H4 (cell line): Measurements from ENCODE around the gene ROBO2. TPM values are rescaled to one million over a fixed set of nuclear protein-coding genes. Genes with fewer than 3 reads are reported as not detected.
A peak's percentile ranks its signal among the peaks of the same experiment; 100 is the strongest.

ENCODE experiments used
- DNase-seq: peaks from one replicate; pipeline ENCODE4 v3.0.0-alpha.2; 2015; ENCODE audit warnings: low spot score
- total RNA-seq: library from RNA; depleted of rRNA; stranded (reverse); fragments of >200 nt; shearing (Covaris generic); gene quantifications from 2 replicates; pipeline ENCODE4 v1.2.3, GENCODE V29; 2014

ROBO2 gene
- total RNA-seq, 1 experiment from 2014 or later, result 7.5 TPM

DNA sequence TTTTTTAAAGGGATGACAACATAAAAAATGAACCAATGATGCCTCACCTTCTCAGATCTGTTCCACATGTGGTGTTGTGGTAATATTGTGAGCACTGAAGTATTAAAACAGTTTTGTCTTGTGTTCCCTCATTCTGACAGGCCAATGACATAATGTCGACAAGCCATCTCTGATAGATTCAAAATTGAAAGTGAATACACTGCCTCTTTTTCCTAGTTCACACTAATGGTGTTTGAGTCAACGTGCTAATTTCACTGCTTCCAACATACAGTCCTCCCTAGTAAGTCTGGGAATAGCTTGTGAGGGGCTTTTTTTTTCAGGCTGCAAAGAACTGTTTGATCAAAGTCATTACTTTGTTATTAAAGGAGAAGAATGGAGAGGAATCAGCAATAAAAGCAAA, 82.8 kb downstream of the ROBO2 start:
- no peak for DNase-seq

DNA sequence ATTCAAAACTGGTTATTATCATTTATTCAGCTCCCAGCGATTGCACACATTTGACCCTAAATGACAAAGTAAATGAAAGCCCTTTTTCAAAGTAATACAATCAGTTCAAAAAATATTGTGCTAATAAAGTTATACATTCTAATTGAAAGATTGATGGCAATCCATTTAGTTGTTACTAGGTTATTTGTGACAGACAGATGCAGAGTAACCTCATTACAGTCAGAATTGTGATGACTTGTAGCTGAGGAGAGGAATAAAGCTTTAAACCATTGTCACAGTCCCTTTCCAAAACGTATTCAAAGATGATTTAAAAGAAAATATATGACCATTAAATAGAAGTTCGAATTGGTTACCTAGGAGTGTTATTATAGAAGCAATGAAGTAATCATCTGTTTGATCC, 86.1 kb downstream of the ROBO2 start:
- DNase-seq, result no peak

DNA sequence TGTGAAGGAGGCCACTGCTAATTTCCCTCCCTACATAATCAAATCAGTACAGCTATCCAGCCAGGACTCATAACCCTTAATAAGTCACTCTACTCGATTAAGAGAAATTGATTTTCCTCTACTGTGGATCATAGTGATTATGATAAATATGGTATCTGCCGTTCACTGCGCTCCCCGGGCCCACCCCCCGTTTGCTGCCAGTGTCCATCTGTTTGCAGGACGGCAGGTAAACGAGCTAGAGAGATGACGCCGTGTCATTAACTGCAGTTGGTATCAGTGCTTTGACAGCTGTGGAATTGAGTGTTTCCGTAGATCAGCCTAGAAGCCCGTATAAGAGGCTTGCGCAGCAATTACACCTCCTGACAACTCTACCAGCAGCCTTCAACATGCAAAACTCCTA, 94.9 kb downstream of the ROBO2 start:
- no peak for DNase-seq

DNA sequence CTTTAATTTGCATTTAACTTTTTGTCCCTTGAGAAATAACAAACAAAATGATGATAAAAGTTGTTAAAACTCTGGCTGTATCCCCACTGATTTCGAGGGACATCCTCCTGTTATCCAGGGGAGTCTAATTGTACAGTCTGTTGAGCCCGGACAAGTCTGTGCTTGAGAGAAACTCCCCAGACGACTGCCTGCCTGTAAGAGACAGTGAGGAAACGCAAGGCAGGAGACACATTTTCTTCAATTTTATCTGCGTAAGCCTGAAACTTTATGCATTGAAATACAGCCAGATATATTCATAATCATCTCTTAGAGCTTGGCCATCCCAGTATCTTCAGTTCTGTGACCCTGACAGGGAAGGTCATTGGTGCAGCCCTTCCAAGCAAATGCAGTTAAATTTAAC, 97.7 kb downstream of the ROBO2 start:
- DNase-seq, result no peak

DNA sequence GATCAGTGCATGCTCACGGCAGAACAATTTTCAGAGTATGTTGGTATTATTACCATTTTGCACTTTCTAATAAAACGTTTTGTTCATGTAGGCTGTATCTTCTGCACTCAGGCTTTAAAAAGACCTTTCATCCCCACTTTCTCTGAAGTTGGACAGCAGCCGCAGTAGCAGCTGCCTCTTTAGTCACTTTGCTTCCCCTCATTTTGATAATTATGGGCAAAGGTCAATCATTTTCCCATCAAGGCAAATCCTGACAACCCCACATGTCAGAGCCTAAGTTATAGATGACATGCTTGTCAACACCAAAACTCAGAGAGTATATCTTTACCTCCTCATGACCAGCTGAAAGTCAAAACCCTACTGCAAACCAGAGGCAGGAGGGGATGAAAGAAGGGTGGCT, 99.7 kb downstream of the ROBO2 start:
- DNase-seq, result no peak

DNA sequence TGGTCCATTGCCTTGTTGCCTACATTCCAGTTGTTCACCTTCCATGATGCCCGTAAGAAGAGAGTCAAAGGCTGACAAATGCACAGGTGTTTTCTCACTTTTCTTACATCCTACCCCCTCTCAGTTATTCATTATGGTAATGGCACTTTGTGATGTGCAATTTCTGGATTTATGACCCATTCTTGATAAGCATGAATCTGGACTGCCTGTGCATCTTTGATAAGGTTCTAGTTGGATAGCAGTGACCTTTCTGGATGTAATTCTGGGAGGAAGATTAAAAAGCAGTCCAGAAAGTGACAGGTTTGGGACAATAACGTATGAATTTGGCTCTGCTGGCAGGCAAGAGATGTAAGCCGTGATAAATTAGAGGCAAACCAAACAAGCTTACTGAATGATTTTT, 101.5 kb downstream of the ROBO2 start:
- DNase-seq, result no peak

DNA sequence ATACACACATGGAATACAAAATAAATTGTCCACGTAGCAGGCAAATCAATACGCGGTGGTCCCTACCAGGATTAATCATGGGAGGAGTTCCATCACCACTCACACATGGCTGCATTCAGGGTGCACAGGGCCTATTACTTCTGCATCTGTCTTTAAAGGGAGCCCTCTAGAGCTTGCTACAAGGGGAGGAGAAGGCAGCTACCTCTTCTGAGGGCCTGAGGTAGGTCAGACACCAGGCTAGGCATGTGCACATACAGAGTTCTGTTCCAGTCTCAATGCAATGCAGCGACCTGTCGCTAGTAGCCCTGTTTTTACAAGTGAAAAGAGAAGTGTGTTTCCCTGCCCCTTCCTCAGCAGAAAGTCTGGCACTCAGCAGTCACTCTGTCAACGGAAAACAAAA, 102.7 kb downstream of the ROBO2 start:
- DNase-seq, result no peak

DNA sequence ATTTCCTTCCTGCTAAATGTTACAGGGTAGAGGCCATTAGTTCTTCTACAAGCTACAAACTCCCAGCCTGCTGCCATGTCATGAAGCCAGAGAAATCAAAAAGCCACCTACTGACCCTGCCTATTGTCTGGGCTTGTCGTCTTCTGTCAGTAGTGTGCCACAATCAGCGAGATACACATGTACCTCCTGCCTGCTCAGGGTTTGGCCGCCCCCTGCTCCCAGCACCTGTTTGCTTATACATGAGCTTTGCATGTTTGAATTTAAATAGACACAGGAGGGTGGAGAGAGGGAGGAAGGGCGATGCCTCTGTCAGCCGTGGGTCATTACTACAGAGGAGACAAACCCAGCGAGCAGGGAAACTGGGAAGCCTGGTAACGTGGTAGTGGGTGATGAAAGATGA, 106.1 kb downstream of the ROBO2 start:
- no peak for DNase-seq

DNA sequence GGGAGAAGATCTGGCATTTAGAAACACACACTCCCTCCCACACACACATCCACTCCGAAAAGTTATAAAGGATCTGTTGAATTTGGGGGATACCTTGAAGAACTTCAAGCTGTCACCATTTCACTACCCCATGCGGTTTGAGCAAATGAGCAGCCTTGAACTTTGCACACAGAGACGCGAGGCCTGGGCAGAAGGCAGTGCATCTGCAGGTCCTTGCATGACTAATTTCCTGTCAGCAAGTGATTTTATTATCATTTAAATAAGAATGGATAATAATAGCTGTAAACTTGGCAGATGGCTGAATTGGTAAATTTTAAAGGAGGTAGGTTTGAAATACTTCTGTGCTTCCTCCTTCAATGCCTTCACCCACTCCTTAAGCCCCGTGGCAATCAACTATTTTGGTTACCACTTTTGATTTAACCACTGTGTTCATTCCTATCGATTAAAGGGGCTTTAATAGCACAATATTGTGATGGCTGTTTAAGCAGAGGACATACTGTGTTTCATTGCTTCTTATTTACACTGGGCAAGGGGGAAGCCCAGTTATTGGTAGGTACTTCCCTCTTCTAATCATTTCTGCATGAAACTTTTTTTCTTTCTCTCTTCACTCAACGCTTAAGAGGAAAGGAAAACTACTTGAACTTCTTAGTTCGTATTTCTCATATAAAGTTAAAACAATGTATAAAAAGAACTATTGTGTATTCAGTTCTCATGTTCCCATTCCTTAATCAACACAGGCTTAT, 108.1 kb downstream of the ROBO2 start:
- DNase-seq, result no peak

DNA sequence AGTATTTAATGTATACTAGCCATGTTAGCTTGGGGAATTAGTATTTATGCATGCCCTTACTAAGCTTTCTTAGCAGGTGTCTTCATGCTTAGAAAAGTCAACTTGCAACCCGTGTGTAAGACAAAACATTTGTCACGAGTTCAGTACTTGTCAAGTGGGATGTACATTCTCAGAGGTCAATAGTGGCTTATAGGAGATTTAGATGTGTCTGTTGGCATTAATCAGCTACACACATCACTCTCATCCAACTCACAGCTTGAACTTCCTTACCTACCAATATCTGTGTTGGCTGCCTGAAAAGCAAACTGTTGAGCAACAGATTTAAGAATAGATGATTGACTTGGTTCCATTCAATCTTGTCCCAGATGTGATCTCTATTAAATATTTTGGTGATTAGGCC, 109.5 kb downstream of the ROBO2 start:
- no peak for DNase-seq

DNA sequence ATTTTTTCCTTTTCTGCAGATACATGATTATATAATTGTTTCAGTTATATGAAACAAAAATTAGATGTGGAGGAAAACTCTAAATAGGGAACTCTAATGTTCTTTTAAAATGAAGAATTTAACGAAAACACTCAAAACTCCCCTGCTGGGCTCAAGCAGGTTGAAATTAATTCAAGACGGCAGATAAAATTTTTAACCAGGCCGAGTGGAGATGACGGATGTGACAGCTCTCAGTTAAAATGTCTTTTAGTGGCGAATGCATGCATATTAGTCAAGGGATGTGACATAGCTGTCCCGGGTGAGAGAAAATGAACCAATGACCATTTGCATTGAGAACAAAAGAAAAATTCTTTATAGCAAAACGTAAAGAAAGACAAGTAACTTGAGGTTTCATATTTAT, 110.1 kb downstream of the ROBO2 start:
- no peak for DNase-seq

DNA sequence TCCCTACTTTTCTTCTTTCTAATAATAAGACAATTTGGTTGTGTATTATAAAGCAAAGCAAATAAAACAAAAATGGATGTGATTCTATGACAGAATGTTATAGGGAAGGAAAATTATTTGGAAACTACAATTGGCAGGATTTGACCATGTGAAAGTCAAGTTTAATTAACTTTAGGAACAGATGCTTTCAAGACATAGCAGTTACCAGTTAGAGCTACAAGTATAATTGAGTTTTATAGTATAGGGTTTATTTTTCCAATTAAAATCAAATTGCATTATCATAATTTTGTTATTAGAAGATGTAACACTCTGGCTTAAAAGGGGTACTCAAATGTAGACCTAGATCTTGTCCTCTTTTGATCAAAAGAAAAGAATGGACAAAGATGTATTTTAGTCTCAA, 110.9 kb downstream of the ROBO2 start:
- no peak for DNase-seq

DNA sequence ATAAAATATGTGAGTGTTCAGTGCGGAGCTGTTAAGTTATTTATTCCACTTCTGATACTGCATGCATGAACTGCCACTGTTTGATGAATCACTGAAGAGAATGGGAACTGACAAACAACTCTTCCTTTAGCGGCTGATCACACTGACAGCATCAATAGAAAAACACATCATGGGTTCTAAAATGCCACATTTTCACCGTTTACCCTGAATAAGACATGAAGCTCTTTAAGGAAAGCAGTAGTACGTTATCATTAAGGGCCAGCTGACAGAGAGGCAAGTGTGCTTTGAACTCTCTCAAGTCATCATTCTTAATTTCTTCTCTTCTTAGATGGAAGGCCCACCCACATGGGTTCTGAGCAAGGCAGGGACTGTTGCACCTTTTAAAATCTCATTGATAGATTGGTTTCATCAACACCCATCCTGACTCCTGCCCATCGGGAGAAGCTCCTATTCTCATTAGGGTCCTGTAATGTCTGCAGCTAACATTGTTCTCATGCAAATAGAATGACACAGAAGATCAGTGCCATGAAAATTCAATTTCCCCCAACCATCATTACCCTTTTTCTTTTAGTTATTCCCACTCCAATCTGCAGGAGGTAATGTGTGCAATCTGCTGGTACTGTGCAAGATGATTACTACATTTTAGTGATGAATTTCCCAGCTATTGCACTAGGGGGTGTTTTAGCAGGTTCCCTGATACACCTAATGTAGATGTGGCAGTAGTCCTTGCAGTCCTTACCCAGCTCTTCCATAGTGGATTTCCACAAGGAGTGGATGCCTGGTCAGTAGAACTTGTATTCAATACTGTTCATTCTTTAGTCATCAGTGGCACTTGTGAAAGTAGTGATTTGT, 119.1 kb downstream of the ROBO2 start:
- no peak for DNase-seq

DNA sequence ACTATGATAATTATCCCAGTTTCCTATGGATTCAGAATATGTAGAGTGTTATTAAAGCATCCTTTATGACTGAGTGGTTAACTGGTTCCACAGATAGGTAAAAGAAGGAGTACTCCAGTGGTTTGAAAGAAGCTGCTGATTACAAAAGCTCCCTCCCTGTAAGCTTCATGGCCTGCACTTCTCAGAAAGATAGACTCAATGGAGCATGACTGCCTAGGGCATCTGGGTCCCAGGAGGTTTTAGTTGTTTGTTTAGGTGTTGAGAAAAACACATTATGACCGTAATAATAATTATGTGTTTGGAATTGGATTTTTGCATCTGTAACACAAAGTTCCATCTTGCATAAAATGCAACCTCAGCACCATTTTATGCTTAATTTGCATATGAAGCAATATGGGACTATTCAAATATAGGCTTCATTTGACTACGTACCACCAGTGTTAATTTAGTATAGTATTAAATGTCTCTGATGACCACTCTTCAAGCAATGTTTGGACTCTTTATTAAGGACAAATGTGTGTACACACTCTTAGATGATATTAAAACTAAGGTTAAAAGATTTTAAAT, 121.1 kb downstream of the ROBO2 start:
- no peak for DNase-seq

DNA sequence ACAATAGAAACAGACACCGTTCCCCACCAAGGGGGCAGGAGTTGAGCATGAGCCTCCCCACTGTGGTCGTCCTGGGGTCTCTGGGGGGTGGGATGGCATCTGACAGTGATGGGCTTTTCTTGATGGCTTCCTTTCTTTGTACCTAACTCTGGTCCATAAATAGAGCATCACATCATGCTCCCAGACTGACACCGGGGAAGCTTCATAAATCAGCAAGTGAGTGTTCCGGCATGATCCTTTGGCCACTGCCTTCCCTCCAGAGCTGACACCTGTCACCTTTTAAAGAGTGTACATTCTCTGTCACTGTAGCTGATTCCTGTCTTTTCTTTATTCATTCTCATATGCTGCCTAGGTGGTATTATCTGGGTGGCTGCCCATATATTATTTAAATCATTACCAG, 129.9 kb downstream of the ROBO2 start:
- DNase-seq, result no peak

DNA sequence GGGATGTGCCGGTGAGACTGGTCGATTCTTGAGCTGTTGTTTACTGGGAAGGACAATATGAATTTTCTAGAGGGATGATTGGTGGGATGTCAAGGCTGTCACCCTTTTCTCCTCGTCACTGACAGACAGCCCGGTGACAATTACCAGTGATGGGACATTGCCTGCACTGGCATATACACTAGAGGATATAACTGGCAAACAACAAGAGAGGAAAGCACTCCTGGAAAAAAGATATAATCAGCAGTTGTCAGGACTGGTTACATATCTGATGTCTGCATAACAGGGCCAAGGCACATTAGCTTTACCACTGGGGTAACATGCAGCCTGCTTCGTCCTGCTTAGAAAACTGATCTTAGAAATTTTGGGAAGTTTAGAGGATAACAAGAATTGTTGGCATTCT, 131.1 kb downstream of the ROBO2 start:
- no peak for DNase-seq

DNA sequence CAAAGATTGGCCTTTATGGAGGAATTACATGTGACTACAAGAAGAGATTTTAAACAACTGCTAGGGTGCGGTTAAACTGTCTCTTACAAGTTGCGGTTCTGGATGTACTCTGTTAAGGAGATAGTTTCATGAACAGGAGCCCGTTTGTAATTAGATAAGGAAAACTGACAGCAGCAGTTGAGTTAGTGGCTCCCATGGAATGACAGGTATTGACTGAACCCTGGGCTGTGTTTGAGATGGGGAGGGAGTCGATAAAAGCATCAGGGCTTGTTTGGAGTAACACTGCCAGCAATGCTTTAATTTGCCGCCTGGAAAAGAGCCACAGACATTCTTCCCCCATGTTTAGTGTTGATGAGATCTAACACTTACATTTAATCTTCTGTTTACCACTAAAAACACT, 139.9 kb downstream of the ROBO2 start:
- DNase-seq, result no peak

DNA sequence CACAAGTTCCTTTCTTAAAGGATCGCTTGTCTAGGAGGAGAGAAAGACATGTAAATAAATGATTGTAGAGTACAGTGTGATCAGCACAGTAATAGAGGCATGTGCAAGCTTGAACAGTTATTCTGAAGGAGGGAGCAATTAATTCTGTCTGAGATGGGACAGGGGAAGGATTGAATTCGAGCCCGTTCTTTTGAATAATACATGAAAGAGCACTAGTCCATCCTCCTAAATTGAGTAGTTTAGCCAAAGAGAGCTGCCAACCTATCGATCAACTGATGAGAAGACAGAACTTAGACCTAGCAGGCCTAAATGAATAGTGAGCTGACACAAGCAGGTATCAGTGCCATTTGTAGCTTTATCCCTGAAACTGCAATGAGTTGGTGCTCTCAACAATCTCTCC, 142.4 kb downstream of the ROBO2 start:
- DNase-seq, result no peak

DNA sequence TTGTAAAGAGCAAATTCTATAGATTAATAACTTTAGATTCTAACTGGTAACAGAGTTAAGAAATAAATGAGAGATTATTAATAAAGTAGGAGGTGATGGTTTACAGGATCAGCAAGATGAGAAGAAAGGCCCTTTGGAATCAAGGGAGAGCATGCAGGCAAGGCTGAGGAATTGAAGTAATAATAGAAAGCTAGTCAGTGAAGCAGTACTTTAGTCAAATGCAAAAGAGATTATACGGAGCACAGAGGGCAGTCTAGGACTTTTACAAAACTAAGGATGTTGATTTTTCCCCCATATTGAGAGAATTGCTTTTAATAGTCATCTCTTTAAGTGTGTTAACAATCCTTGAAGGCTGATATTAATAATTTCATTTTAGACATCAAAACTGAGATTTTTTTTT, 146.4 kb downstream of the ROBO2 start:
- DNase-seq, result no peak

DNA sequence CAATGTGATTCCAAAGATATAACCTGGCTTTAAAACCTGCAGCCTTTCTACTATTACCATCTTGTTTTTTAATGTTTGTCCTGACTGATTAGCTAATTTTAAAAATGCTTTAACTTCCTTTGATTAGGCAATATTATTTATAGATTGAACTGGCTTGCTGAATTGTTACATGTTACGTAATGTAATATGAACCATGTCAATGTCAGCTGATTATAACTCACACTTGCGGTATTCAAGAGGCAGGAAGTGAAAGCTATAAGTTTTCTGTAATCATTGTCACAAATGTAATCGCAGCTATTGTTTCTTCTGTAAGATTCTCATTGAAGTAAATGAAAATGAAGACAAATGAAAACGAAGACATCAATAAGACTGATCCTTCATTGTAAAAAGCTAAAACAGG, 146.8 kb downstream of the ROBO2 start:
- peak; percentile 5 for DNase-seq

DNA sequence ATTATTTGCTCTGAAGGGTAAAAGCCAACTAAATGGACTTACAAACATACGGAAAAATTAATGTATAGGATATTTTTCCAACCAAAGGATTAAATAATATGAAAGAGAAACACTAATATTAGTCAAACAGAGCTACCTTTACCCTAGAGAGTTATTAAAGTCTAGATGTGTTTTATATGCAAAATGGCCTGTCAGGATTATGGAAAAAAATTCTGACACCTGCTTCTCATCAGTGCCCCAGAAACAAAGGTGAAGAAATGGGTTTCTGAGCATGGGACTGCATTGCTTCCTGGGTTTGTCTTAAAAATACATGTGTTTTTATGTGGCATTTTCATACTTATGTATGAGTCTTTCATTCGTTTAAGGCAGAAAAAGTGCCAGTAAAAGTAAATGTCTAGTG, 148.3 kb downstream of the ROBO2 start:
- DNase-seq, result no peak

DNA sequence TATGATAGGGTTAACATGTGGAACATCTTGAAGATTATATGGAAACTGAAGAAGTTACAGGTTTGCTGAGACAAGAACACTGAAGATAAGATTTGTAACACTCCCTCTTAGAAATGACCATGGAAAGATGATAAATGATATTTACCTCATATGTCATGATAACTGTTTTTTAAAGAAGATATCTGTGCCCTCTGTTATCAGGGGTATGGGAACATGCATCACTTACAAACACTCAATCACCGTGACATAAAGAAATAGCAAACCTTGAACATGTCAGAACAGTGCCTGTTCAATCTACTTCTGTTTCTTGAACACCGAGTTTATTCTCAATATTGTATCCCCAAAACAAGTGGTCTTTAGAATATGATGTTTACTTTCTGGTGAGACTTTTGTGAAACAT, 149.4 kb downstream of the ROBO2 start:
- no peak for DNase-seq

DNA sequence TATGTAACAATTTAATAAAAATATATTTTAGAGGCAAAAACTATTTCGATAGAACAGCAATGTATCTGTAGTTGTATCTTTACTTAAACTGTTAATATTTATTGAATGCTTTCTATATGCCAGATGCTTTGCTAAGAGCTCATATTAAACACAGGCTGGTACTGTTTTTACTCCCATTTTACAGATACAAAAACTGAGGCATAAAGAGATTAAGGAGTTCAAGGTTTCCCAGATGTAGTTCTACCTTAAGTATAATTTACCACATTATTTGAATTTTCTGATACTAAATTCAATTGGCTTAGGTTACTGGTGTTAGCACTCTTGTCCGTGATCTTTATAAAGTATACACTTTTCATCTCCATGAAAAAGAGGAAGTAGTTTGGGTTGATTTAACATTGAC, 149.8 kb downstream of the ROBO2 start:
- DNase-seq, result no peak
